Occipital lobe (tissue), 2 donors: ENCODE results near the gene PDRG1. TPM values are rescaled to one million over a fixed set of nuclear protein-coding genes. Genes with fewer than 3 reads are reported as not detected.
"Not testable (repeated sequence)": the region's sequence is repeated elsewhere in the genome, so short reads cannot be mapped to it uniquely, and the experiment has no call there.

Experiments
- DNase-seq: peaks from one replicate; lab custom pipeline; 2025; lab: John Stamatoyannopoulos, UW
- total RNA-seq: library from RNA; depleted of rRNA; stranded (reverse); fragments of >200 nt; gene quantifications from one replicate; pipeline ENCODE4 v1.2.3, GENCODE V29; 2014

Gene PDRG1
- total RNA-seq, 1 donor from 2014 or later, result 4.1 TPM

DNA sequence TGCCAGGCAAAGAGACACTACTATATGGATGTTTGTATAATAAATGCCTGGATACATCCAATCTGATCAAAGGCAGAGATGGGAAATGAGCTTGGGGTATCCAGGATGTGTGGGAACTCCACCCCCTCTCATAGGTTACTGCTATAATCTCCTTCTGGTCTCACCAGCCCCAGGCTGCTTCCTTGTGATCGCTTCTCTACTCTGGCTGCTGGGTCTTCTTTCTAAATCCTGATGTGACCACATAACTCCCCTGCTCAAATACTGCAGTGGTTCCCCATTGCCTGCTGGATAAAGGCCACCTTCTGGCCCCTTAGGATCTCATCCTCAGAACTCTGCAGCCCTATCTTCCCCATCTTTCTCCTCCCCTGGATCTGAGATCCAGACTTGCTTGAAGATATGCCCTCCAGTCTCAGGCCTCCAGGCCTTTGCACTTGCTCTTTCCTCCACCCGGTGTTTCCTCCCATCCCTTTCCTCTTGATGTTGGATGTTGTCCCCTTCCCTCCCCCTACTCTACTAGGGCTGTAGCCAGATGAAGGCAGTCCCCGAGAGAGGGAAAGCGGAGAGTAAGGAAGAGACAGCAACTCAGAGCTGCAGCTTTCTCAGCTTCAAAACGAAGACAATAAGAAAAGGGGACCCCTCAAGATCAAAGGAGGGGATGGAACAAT lies 15.3 kb upstream of the PDRG1 start:
- DNase-seq, result no peak

DNA sequence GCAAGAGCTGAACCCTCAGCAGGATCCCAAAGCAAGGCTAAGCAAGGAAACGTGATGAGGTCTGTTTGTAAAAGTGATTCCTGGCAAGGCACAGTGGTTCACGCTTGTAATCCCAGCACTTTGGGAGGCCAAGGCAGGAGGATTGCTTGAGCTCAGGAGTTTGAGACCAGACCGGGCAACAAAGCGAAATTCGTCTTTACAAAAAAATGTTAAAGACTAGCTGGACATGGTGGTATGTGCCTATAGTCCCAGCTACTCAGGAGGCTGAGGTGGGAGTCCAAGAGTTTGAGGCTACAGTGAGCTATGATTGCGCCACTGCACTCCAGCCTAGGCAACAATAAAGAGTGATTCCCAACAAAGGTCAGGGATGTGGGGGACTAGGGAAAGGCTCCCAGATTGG lies 12.0 kb upstream of the PDRG1 start:
- DNase-seq, result no peak

DNA sequence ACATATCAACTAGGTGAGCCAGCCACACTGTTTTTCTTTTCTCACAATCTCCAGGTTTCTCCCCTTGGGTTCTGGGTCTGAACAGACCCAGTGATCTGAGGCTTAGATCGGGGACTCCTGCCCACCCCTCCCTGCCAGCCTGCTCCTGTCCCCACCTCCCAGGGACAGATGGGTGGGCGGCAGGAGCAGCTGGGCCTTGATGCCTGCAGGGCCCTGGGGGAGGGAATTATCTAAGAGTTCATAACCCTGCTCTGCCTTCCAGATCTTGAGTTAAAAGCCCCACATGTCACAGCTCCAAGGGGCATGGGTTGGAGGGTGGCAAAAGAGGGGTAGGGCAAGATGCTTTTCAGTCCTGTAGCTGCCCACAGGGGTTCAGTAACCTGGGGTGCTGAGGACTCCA lies 10.9 kb upstream of the PDRG1 start:
- no peak for DNase-seq

DNA sequence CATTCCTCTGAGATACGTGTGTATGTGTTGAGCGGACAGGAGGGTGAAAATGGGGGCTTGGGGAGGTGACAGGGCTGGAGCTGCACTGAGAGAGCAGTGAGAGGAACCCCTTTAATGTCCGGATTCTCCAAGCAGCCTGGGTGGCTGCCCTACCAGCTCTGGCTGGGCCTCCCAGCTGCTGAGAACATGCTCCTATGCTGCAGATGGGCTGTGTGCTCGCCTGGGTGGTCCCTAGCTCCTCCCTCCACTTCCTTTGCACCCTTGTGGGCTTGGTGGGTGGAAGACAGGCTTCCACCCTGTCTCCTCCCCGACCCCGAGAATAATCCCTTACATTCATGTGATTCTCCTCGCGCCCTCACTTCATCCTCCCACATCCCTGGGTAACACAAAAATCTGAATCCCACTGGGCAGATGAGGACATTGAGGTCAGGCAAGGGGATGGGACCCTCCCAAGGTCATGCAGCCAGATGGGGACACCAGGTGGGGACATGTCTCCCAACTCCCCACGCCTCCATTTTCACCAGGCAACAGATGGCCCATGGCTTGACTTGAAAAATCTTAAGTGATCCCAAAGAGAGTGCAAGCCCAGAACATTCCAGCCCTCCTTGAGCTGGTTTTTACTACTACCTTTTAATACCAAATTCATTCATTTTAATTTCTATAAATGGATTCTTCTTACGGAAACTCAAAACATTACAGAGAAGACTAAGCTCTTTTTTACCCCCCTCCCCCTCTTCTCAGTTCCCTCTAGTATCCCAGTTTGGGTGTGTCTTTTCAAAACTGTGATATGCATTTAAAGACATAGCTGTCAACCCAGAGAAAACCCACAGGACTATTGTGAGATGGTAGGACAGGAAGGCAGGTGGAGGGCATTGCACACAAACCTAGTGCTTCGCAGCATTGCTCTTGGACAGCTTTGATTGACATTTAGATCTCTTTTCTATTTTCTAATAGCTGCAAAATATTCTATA lies 5.0 kb upstream of the PDRG1 start:
- no peak for DNase-seq

DNA sequence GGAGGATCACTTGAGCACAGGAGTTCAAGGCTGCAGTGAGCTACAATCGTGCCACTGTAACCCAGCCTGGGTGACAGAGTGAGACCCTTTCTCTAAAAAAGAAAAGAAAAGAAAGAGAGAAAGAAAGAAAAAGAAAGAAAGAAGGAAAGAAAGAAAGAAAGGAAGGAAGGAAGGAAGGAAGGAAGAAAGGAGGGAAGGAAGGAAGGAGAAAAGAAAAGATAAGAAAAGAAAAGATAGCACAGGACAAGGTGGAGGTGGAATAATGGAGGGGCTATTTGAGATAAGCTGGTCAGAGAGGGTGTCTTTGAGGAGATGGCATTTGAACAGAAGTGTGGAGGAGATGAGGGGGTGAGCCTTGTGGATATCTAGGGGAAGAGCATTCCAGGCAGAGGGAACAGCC lies 2.7 kb upstream of the PDRG1 start:
- DNase-seq, result no peak

DNA sequence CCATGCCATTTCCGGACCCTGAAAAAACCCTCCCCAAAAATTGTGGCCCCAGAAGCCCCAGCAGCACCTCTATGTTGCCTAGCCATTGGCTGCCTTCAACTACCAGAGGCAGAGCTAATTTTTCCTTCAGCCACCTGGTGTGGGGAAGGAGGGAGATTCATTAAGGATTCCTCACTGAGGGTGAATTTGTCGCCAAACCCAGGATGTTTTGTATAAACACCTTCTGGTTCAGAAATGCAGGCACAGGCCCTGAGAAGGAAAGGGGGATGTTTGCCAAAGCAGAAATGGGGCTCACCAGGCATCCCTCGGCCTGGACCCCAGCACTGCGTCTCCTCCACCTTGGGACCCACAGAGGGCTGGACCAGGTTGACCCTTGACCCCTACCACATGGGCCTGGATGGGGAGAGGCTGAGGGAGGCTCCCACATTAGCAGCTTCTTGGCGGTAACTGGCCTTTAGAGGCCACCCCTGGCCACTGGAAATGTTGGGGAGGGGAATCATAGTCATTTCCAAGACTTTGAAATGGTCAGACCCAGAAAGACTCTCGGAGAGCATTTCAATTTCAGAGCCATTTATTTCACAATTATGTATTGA lies 1.8 kb upstream of the PDRG1 start:
- no peak for DNase-seq

DNA sequence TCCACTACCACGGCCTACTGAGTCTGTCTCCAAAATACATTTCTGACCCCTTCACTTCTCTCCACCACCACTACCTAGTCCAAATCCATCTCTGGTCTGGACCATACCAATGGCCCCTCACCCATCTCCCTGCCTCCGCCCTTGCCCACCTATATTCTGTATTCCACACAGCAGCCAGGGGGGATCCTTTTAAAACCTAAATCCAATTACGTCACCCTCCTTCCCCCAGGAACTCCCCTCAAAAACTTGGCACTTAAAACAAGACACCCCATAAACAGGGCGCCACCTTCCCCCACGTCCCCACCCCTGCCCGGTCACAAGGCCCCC lies 680 bp downstream of the PDRG1 start:
- DNase-seq, result no peak

DNA sequence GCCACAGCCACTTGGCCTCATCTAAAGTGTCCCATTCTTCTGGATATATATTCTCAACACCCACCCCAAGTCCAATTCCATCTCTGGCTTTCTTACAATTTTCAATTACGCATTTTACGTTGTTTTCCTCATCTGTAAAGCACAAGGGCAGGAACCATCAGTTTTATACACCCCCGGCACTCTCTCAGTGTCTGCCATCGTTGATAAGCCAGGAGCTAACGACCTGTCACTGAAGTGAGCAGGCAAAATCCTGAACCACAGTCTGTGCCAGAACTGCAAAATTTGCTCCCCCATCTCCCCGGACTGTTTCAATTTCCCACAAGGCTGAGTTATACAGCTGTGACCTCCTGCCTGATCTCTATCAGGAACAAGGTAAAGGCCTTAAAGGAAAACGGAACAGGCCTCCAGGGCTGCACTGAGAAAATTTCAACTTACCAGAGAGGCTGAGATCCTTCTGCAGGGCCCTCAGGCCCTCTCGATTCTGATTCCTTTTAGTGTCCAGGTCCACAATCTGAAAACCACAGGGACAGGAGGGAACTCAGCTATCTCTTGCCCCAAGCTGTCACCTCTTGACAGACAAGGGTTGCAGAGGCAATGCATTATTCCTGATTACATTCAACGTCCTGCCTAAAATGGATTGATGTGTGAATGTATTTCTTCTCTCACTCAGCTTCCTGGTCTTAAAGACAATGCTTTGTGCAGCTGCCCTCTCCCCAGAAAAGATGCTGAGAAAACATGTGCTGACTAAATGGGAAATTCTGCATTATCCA lies 1.8 kb downstream of the PDRG1 start:
- no peak for DNase-seq

DNA sequence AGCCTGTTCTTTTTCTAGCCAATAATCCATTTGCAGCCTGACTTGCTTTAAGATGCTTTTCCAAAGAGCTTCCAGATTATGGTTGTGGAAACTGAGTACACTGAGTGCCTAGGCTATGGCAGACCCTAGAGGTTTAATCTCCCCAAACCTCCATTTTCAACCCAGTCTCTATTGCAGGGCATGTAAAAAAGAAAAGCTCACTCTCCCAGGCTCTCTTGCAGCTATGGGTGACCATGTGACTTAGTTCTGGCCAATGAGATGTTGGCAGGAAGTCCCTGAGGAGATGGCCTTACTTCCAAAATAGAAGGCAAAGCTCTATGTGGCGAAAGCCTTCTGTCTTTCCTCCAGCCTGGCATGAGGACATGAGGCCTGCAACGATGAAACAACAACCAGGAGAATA lies 3.8 kb downstream of the PDRG1 start:
- DNase-seq, result no peak

DNA sequence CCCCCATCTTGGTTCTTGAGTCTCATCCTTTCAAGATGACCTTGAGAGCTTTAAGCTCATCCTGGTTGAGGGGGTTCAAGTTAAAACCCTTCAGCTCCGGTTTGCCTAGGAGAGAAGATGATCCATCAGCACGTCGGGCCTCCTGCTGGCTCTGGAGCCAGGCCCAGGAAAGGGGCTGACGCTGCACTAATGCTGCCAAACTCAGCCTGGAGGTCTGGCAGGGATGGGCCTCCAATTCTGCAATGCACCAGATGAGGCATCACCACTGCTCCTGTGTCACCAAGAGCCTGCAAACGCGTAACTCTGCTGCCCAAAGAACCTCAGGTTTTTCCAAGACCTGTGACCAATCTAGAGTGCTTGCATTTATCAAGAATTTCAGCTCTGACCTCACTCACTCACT lies 6.1 kb downstream of the PDRG1 start:
- peak; percentile 11 for DNase-seq

DNA sequence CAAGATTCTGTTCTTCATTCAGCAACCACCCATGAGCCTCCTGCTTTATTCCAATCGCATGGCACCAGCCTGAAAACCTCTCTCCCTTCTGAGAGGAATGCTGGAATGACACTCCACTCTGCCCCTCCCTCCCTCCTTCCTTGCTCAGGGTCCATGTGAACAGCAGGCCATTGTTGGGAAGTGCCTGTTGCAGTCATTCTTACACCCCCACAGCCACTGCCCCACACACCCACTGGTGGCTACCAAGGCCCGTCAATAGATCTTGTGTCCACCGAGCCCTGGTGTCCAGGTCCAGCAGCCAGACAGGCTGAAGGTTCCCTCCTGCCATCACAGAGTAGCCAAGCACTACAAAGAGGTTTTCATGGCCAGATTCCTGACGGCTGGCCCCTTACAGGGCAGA lies 6.5 kb downstream of the PDRG1 start:
- DNase-seq, result no peak

DNA sequence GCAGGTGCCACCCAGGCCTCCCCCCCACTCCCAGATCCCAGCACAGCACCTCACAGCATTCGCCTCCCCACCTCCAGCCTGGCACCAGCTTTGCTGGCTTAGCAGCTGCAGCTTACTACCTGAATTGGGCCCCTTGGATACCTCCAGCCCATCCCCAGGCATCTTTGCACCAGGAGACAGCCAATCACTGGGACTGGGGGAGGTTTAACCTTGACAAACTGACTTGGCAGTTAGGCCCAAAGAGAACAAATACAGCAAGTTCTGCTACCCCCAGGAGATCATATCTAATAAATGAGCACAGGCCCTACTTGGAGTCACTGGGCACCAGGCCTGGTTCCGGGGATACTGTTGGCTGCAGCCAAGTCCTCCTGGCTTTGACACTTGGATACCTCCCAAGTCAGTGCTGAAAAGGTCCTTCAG lies 8.8 kb downstream of the PDRG1 start:
- no peak for DNase-seq

DNA sequence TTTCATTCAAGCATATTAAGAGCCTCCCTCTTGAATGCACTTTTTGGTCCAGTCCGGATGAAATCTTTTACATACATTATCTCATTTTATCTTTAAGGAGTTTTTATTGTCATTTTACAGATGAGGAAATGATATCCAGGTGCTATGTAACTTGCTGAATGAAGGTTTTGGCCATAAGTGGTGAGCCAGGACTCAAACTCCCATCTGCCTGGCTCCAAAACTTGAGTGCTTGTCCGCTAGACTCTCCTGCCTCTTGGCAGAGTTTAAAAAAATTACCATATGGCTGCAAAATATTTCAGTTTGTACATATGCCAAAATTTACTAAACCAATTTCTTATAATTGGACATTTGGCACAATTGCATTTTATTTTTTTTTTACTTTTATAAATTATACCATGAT lies 12.2 kb downstream of the PDRG1 start:
- DNase-seq, result no peak

DNA sequence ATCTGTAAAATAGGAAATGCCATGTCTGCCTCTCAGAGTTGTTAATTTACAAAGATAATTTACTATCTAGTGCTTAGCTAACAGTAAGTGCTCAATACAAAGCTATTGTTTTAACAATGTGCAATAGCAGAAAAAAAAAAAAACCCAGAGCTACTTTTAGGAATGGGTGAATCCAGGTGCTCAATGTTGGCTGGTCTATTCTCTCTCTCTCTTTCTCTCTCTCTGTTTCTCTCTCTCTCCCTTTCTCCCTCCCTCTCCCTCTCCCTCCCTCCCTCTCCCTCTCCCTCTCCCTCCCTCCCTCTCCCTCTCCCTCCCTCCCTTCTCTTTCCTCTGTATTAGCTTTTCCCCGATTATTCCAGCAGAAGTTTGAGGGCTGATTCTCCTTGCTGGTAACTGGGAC lies 14.0 kb downstream of the PDRG1 start:
- DNase-seq, result no peak

DNA sequence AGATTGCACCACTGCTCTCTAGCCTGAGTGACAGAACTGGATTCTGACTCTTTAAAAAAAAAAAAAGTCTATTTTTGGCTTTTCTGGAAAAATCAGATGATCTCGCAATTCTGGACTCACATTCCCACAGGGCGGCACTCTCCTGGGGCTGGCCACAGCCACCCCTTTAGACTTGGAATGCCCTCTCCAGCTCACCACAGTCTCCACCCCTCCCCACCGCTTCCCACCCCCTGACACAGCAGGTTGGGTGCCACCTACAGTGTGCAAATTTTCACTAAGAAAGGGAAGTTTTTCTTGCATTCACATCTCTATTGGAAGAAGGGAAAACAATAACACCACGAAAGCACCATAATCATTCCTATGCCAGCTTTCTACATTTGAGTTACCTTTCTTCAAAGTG lies 15.4 kb downstream of the PDRG1 start:
- DNase-seq, result no peak

DNA sequence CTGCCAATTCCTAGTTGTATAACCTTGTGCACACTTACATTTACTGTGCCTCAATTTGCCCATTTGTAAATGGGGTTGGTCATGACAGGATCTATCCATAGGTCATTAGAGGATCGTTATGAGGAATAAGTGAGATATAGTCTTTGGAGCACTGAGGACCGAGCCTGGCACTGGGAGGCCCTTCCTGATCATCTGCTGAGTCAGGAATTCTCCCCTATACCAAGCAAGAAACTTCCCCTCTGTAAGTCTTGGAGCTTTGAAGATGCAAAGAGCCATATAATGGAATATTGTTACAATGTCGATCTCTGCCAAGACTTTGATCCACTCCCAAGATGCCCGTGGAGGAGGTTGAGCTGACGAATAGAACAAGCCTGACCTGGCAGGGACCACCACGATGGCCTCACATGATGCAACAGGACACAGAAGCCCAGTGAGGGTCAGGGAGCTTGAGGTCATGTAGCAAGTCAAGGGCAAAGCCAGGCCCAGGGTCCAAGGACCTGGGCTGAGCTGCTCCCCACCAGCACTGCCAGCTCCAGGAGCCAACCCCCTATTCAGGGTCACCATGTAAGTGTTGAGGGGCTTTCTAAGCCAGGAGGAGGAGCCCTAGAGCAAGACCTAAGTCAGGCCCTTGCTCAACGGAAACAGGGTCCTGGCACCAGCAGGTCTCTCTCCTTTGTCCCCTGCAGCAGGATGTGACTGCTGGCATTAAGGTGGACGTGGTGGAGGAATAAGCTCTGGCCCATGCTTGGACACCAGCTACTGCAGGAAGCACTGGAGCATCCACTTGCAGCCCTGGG lies 16.7 kb downstream of the PDRG1 start:
- no peak for DNase-seq

DNA sequence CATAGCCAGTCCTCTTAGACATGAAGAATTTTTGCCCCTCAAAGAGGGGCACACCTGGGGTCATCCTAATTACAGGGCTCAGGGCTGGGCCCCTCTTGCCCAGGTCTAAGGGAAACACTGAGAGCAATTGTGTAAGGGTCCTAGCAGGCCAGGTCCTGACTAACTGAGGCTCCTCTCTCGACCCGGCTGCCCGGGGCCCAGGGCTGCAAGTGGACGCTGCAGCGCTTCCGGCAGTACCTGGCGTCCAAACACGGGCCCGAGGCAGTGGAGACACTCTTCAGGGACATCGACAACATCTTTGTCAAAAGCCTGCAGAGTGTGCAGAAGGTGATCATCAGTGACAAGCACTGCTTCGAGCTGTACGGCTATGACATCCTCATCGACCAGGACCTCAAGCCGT lies 17.4 kb downstream of the PDRG1 start:
- DNase-seq, result no peak

DNA sequence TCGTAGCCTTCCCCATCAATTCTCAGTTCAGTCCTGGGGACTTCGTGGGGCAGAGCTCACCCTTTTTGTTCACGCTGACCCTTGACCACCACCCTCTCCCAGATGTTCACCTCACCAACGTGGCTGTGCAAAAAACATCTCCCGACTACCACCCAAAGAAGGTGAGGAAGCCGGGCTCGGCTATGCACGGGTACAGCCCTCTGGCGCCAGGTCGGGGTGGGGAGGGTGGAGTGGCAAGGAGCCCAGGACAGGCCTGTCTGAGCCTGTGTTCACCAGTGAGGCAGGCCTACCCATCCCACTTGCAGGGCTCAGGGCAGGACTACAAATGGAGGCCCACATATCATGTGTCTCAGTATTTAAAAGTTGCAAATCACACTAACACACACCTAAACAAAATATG lies 18.1 kb downstream of the PDRG1 start:
- DNase-seq, result no peak

DNA sequence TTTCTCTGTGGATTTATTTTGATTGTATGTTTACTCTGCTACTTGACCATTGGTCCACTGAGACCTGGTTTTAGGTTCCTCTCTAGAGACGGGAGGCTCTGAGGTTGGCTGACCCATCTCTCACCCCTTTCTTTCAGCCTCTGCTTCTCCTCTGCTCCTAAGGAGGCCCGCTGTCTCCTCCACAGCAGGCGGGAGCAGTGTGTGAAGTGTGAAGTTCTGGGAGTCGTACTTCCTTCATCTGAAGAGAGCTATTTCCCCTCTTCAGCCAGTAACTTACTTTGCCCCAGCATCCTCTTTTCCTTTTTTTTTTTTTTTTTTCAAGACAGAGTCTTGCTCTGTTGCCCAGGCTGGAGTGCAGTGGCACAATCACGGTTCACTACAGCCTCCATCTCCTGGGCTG lies 21.1 kb downstream of the PDRG1 start:
- no peak for DNase-seq

DNA sequence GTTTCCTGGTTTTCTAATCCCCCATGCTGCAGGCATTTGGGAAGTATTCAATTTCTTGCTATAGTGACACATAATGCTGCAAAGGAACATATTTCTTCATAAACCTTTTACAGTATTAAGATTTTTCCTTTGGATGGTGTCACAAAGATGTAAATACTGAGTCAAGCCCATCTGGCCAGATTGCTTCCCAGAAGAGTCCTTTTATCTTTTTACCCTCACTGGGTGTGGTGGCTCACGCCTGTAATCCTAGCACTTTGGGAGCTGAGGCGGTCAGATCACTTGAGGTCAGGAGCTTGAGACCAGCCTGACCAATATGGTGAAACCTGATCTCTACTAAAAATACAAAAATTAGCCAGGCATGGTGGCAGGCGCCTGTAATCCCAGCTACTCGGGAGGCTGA lies 22.2 kb downstream of the PDRG1 start:
- DNase-seq, result not testable (repeated sequence)

DNA sequence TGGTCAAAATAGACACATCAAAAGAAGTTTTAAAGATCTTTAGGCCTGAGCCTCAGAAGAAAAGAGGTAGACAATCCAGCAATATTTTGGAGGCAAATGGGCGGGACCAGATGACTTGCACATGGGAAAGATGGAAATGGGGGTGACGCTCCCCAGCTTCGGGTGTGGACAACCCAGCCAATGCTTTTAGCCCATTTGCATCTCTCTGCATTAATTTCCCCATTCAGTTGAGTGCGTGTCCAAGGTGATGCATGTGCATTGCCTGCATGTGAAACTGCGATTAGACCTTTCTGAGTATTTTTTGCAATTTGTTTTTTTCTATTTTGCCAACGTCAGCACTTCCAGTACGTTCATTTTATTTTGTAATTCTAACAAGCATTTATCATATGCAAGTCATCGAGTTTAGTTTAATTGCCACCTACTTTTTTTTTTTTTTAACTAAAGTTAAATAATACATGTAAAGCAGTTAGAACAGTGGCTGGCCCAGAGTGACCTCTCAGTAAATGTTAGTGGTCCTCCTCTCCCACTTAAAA lies 24.2 kb downstream of the PDRG1 start:
- DNase-seq, result no peak
